HG02571 (cell line): ENCODE results near the gene DPYD.

Source experiments
- ATAC-seq: cut with Tn5 transposase; IDR thresholded peaks from one replicate; pipeline ENCODE4 v1.9.1; 2021; ENCODE audit warnings: mild to moderate bottlenecking, moderate library complexity; ENCODE audit not compliant: unreplicated experiment

The DPYD gene

GRCh38 chr1:97844552-97845089 lies 76.2 kb downstream of the DPYD start:
- no peak for ATAC-seq

GRCh38 chr1:97841338-97841737 lies 79.5 kb downstream of the DPYD start:
- no peak for ATAC-seq

- ATAC-seq = no peak
Measured at GRCh38 chr1:97837161-97837560, 83.7 kb downstream of the DPYD start.

- ATAC-seq = no peak
Measured at GRCh38 chr1:97834899-97835298, 85.9 kb downstream of the DPYD start.

- no peak for ATAC-seq
Measured at GRCh38 chr1:97833881-97834280, 87.0 kb downstream of the DPYD start.

GRCh38 chr1:97832481-97832880 lies 88.4 kb downstream of the DPYD start:
- ATAC-seq = no peak

- no peak for ATAC-seq
Measured at GRCh38 chr1:97827887-97828286, 92.9 kb downstream of the DPYD start.

GRCh38 chr1:97826820-97827219 lies 94.0 kb downstream of the DPYD start:
- no peak for ATAC-seq

- no peak for ATAC-seq
Measured at GRCh38 chr1:97824624-97825023, 96.2 kb downstream of the DPYD start.

- no peak for ATAC-seq
Measured at GRCh38 chr1:97824200-97824599, 96.6 kb downstream of the DPYD start.

GRCh38 chr1:97820470-97821188 lies 100.2 kb downstream of the DPYD start:
- no peak for ATAC-seq

GRCh38 chr1:97816927-97817326 lies 103.9 kb downstream of the DPYD start:
- ATAC-seq = no peak

- no peak for ATAC-seq
Measured at GRCh38 chr1:97814804-97815203, 106.0 kb downstream of the DPYD start.

GRCh38 chr1:97814121-97814520 lies 106.7 kb downstream of the DPYD start:
- no peak for ATAC-seq

- ATAC-seq = no peak
Measured at GRCh38 chr1:97812076-97812475, 108.8 kb downstream of the DPYD start.

- ATAC-seq = no peak
Measured at GRCh38 chr1:97806996-97807520, 113.8 kb downstream of the DPYD start.

- no peak for ATAC-seq
Measured at GRCh38 chr1:97806326-97806725, 114.5 kb downstream of the DPYD start.

- ATAC-seq = no peak
Measured at GRCh38 chr1:97805093-97805492, 115.7 kb downstream of the DPYD start.

- ATAC-seq = no peak
Measured at GRCh38 chr1:97803026-97803425, 117.8 kb downstream of the DPYD start.

- ATAC-seq = no peak
Measured at GRCh38 chr1:97802011-97802410, 118.8 kb downstream of the DPYD start.

GRCh38 chr1:97797403-97798183 lies 123.2 kb downstream of the DPYD start:
- no peak for ATAC-seq

GRCh38 chr1:97796711-97797110 lies 124.1 kb downstream of the DPYD start:
- no peak for ATAC-seq
